ENCODE data around the gene TOR1A.
"Not testable (repeated sequence)": the region's sequence is repeated elsewhere in the genome, so short reads cannot be mapped to it uniquely, and the experiment has no call there.

TOR1A gene

DNA sequence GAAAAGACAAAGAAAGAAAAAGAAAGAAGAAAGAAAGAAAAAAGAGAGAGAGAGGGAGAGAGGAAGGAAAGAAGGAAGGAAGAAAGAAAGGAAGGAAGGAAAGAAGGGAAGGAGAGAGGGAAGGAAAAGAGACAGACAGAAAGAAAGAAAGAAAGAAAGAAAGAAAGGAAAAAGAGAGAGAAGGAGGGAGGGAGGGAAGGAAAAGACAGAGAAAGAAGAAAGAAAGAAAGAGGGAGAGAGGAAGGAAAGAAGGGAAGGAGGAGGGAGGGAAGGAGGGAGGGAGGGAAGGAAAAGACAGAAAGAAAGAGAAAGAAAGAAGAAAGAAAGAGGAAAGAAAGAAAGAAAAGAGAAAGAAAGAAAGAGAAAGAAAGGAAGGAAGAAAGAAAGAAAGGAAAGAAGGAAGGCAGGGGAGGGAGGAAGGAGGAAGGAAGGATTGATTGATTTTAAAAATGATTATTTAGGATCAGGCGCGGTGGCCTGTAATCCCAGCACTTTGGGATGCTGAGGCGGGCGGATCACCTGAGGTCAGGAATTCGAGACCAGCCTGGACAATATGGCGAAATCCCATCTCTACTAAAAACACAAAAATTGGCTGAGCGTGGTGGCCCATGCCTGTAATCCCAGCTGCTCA is 44.3 kb downstream of the TOR1A start:
- no peak for DNase-seq

DNA sequence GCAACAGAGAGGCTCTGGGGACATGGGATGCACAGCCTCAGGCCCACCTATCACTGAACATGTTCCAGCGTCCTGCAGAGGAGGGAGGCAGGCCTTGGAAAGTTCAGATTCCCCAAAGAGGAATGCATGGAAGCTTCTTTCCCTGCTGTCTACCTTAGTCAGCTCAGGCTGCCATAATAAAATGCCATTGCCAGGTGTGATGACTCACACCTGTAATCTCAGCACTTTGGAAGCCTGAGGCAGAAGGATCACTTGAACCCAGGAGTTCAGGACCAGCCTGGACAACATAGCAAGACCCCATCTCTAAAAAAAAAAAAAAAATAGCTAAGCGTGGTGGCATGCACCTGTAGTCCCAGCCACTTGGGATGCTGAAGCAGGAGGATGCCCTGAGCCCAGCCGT is 45.5 kb downstream of the TOR1A start:
- DNase-seq, result no peak

DNA sequence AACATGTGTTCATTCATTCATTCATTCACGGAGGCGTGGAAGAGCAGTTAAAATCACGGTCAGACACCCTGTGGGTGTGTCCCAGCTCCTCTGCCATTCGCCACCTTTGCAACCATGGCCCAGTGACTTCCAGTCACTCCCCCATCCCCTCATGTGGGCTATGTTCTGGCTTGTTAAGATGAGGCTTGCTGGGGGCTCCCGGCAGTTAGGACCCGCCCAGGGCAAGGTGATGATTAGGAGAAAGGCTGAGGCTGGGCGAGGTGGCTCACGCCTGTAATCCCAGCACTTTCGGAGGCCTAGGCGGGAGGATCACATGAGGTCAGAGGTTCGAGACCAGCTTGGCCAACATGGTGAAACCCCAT is 46.2 kb downstream of the TOR1A start:
- DNase-seq, result no peak

DNA sequence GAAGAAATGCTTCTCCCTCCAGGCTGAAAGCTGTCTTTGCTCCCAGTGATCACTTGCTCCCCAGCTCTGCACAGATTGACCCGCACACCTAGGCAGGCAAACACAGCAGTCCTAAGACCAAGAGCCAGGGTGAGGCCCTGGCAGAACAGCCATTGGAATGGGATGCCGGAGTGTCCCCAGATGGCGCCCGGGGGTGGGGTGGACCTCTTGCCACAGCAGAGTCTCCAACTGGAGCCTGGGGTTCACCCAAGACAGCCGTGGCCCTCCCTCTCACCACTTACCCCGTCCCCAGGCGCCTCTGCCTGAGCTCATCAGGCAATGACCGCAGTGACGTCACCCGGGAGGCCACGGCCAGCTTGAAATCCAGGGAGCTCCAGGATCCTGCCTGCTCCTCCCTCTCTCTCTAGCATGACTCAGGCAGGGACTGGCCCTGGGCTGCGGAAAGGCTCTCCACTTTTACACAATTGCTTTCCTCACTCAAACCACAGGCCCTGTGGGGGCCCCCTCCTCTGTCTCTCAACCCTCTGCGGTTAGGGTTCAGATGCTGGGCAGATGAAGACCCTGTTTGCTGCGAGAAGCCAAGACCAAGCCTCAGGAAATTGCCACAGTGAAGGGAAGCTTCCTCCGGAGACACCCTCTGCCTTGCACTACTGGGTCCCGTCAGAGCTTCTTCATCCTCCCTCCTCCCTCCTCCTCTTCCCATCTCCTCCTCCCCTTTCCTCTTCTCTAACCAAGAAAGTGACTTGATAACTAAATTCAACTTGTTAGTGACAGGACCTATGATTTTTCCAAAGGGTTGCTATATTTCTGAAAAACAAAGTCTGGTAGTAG is 46.8 kb downstream of the TOR1A start:
- DNase-seq, result peak; percentile 100

DNA sequence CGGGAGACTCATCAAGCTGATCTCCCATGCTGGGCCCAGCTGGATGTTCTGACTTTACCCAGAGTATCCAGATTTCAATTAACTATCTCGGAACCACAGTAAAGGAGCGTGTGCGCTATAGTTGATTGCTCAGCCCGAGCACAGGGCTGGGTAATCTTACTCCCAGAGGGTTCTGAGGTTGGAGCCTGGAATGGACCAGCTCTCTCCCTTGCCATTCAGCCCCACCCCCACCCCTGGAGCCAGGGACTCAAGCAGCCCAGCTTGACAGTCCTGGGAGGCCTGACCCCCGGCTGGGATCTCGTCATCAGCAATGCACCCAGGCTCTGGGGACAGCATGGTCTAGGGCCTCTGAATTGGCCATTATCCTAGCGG is 47.4 kb downstream of the TOR1A start:
- DNase-seq, result peak; percentile 69

DNA sequence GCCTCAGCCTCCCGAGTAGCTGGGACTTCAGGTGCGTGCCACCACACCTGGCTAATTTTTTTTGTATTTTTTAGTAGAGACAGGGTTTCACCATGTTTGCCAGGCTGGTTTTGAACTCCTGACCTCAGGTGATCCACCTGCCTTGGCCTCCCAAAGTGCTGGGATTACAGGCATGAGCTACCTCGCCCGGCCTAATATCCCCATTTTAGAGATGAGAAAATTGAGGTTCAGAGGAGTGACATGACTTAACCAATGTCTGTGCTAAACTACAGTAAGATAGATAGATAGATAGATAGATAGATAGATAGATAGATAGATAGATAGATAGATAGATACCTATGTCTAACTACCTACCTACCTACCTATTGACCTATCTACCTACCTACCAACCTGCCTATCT is 47.8 kb downstream of the TOR1A start:
- not testable (repeated sequence) for DNase-seq

DNA sequence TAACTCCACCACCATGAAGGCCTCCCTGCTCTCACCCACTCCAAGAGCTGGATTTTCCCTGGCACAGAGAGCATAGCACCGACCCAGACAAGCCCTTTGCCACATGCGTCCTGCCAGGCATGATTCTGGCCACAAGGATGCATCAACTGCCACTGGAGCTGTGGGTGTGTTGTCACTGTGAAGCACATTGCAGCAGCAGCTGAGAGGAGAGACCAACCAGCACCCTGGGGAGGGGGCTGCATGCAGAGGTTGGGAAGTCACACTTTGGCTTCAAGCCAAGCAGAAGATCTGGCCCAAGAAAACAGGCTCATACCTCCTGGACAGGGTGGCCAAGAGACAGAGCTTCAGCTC is 48.5 kb downstream of the TOR1A start:
- no peak for DNase-seq

DNA sequence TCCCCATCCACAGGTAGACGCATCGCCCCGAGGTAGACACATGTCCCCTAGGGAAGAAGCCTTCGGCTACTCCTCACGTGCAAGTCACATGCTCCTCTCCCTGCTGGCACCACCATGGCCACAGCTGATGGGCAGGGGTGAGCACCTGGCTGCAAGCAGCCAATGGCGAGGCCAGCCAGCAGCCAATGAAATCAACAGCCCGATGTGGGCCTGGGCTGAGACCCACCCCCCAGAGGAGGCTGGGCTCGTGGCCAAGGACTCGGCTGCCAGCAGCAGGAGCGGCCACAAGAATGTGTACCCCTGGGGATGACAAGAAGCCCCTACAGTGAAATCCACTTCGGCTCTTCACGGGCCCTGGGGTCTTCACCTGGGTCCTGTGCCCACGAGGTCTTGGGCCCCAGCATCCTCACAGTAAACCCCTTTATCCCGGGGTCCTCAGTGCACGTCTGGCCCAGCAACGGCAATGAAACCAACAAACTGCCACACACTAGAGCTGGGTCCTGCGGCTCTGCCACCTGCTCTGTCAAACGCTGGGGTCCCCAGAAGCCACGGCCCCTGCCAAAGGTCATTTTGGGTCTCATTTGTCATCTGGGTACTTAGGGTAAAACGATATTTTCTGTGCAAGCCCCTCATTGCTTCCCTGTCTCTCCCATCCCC is 49.0 kb downstream of the TOR1A start:
- no peak for DNase-seq

DNA sequence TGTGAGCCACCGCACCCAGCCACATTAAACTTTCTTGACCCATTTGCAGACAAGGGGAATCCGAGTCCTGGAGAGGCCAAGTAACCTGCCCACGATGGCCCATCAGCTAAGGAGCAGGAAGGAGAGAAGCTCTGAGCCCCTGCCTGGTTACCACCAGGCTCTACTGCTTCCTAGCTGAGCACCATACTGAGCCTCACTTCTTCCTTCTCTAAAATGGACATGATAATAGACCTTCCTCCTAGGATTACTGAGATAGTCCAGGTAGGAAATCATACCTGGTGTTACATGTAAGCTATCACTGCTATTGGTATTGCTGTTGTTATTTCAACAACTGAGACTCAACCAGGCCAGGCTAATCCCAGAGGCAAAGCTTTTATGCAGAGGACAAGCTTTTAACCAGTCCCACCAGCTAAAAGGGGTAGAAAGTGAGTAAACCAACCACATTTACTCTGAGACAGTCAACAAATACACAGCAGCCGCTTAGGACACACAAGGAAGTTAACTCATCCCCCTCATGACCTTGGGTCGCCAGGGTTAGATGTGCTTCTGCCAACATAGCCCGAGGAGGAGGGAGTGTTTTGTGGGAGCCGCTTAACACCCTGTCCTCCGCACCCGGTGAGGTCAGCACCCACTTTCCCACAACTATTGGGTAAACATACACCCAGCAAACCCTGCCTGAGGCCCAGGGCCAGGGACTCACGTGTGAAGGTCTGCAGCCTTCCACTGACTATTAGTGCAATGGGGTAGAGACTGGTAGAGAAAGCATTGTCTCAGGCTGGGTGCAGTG is 50.5 kb downstream of the TOR1A start:
- no peak for DNase-seq

DNA sequence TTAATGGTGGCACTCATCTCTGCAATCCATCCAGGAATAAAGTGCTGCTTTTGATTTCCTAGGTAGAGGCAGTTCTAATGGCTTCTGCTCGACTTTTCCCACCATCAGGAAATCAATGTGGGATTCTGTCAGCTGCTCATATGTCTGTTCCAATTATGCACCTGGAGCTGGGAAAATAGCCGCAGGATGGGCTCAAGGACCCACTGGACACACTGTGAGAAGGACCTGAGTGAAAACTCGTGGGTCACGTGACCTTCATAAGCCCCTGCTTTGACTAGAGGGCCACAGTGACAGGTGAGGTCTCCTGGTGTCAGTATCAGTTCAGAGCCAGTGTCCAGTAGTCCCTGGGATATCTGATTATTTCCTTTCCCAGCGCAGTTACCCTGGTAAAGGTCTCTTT is 53.2 kb downstream of the TOR1A start:
- no peak for DNase-seq

DNA sequence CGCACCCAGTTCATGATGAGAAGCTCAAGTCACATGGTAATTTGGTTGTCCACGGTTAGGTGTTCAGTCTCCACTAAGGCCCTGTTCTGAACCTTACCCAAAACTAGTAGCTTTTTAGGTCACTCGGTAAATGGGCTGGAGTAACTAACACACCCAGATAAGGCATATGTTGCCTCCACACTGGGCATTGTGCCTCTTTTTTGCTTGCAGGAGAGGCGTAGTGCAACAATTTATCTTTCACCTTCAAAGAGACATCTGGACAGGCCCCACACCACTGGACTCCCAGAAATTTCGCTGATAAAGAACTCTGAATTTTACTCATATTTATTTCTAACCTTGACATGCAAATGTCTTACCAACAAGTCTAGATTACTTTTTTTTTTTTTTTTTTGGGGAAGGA is 54.3 kb downstream of the TOR1A start:
- DNase-seq, result no peak

DNA sequence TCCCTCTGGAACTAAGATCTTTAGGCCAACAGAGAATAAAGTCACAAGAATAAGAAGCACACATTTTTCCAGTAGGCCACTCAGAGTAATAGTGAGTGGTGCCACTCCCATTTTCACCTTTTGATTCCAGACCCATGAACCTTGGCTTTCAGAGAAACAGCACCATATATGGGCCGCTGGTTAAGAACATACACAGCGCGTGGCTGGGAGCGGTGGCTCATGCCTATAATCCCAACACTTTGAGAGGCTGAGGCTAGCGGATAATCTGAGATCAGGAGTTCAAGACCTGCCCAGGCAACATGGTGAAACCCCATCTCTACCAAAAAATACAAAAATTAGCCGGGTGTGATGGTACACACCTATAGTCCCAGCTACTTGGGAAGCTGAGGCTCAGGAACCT is 55.5 kb downstream of the TOR1A start:
- no peak for DNase-seq

DNA sequence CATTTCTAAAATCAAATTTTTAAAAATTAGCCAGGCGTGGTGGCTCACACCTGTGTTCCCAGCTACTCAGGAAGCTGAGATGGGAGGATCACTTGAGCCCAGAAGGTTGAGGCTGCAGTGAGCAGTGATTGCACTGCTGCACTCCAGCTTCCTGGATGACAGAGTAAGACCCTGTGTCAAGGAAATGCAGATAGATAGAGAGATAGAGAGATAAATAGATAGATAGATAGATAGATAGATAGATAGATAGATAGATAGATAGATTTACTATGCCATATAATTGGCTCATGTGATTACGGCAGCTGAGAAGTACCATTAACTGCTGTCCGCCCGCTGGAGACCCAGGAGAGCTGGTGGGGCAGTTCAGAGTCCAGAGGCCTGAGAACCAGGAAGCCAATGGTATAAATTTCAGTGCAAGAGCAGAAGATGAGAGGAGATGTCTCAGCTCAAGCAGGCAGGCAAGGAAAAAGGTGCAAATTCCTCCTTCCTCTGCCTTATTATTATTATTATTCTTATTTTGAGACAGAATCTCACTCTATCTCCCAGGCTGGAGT is 58.1 kb downstream of the TOR1A start:
- DNase-seq, result no peak

DNA sequence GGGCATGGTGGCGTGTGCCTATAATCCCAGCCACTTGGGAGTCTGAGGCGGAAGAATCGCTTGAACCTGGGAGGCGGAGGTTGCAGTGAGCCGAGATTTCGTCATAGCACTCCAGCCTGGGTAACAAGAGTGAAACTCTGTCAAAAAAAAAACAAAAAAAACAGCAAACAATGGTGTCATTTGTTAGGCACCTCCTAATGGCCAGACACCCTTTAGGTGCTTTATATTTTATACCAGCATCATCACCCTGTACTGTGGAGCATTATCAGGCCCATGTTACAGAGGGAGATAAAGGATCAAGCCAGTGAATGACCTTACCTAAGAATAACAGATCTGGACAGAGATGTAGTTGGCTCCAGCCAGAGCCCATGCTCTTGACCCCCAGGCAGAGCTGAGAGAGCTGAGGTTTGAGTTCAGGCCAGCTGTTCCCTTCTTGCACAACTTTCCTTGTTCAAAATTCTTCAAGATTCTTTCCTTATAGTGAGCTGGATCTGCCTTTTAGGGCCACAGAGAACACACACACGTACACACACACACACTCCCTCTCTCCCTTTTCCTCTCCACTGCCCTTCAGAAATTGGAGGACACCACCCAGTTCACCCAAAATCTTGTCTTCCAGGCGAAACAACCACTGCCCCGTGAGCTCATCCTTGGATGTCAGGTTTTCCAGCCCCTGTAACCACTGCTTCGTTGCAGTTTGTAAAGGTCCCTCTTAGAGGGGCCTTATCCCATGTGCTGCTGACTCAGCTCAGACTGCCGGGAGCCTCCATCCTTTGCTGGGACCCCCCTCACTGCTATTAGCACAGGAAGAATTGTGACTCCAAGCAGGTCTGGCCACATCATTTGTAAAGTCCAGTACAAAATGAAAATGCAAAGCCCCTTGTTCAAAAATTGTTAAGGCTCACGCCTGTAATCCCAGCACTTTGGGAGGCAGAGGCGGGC is 60.7 kb downstream of the TOR1A start:
- DNase-seq, result peak; percentile 61

All from fibroblast of skin of right biceps (primary cell).